Spleen (tissue), 11 donors: ENCODE data around the gene LACRT. TPM values are rescaled to one million over a fixed set of nuclear protein-coding genes. Genes with fewer than 3 reads are reported as not detected.

Experiments
- DNase-seq: peaks from one replicate; pipeline ENCODE4 v3.0.0-alpha.2; 2020
- H3K27ac ChIP-seq, 8 donors: fragments of 200-600 bp; sonication (generic) in 7 of 8; 1 replicate in 4 of 8; 2 replicates in 4 of 8; pipeline versions ENCODE4 v1.5.0 to v1.8.0; 2016 to 2021; ENCODE audit warnings: inconsistent platforms in 4 of 8, mild to moderate bottlenecking in 4 of 8, moderate library complexity in 1 of 8
- H3K27me3 ChIP-seq, 7 donors: fragments of 200-600 bp; sonication (generic) in 6 of 7; replicated peaks in 1 of 7; 1 replicate in 4 of 7; 2 replicates in 3 of 7; pipeline versions ENCODE4 v1.5.0 to v1.8.0; 2016 to 2021; ENCODE audit warnings: inconsistent platforms in 3 of 7, mild to moderate bottlenecking in 1 of 7
- H3K36me3 ChIP-seq, 6 donors: fragments of 200-600 bp; sonication (generic) in 5 of 6; 1 replicate in 4 of 6; 2 replicates in 2 of 6; pipeline versions ENCODE4 v1.5.0 to v1.8.0; 2016 to 2021; ENCODE audit warnings: inconsistent platforms in 2 of 6
- H3K4me1 ChIP-seq, 6 donors: fragments of 200-600 bp; sonication (generic) in 5 of 6; 1 replicate in 3 of 6; 2 replicates in 3 of 6; pipeline versions ENCODE4 v1.5.0 to v1.8.0; 2016 to 2021; ENCODE audit warnings: inconsistent platforms in 3 of 6
- H3K4me3 ChIP-seq, 8 donors: fragments of 200-600 bp; sonication (generic) in 7 of 8; 1 replicate in 4 of 8; 2 replicates in 4 of 8; pipeline versions ENCODE4 v1.5.0 to v1.8.0; 2016 to 2021; ENCODE audit warnings: inconsistent platforms in 4 of 8, mild to moderate bottlenecking in 4 of 8, moderate library complexity in 2 of 8
- H3K9me3 ChIP-seq, 8 donors: fragments of 200-600 bp; sonication (generic) in 7 of 8; 1 replicate in 4 of 8; 2 replicates in 4 of 8; pipeline versions ENCODE4 v1.5.0 to v1.8.0; 2016 to 2021; ENCODE audit warnings: inconsistent platforms in 4 of 8
- POLR2A ChIP-seq, 3 donors: fragments of 450-650 bp; IDR thresholded peaks; one replicate each; pipeline ENCODE4 v1.5.1; 2017; ENCODE audit warnings: antibody characterized with exemption in 3 of 3, mild to moderate bottlenecking in 1 of 3
- POLR2AphosphoS5 ChIP-seq, 3 donors: sonication (generic); formaldehyde crosslinking; IDR thresholded peaks; one replicate each; pipeline ENCODE4 v1.5.1; 2017; ENCODE audit warnings: antibody characterized with exemption in 3 of 3
- WGBS, 5 donors: extraction: QIAGEN DNeasy Blood & Tissue Kit in 3 of 5; methylation state at CpG; one replicate each; pipeline versions ENCODE4 v1.1.5 to v1.1.7; 2013 to 2018; 5-methylcytosine and 5-hydroxymethylcytosine counted together
- intact Hi-C: fragments of 100-400 bp; cut with DNase I; formaldehyde crosslinking; loops from one replicate; pipeline ENCODE4 v1.15.0; 2023; ENCODE audit warnings: low total_unique reads
- polyA plus RNA-seq, 3 donors: library from polyadenylated mRNA; stranded (reverse); fragments of 200-250 nt; gene quantifications; one replicate each; pipeline ENCODE4 v1.2.1, GENCODE V29; 2013
- total RNA-seq, 7 donors: library from RNA; depleted of rRNA in 3 of 7; stranded (reverse); fragments of >200 nt in 3 of 7; fragmentation: NEBNext Ultra II Directional in 4 of 7; extraction: Animal tissue kit (Norgen Biotek cat#: 25700) in 4 of 7; gene quantifications; one replicate each; pipeline versions ENCODE4 v1.1.0 to v1.2.1, GENCODE V29; 2016 to 2021
- TF ChIP-seq, protein P1 (sequence below), 11 experiments: fragments of 200-600 bp in 7 of 11; fragments of 450-650 bp in 4 of 11; sonication (generic) in 4 of 11; IDR thresholded peaks in 8 of 11; conservative IDR thresholded peaks in 3 of 11; 1 replicate in 7 of 11; 2 replicates in 4 of 11; pipeline versions ENCODE4 v1.4.0 to v1.8.0; 2016 to 2021; ENCODE audit warnings: antibody characterized with exemption in 11 of 11, inconsistent platforms in 4 of 11, mild to moderate bottlenecking in 1 of 11
- donor health status: healthy with polysubstance abuse.
- donor health status: DM: no; HTN: no; CAD: no; lungs with moderate emphysema.
- donor health status: DM: no; HTN: no; CAD: no.
- donor health status: Bipolar disorder and iron deficiency.
- donor health status: healthy.
- donor health status: DM: no; HTN: no; CAD: no.
- donor health status: DM: yes; HTN: yes; CAD: no.

The LACRT gene
- total and polyA plus RNA-seq, 10 donors: not detected

DNA sequence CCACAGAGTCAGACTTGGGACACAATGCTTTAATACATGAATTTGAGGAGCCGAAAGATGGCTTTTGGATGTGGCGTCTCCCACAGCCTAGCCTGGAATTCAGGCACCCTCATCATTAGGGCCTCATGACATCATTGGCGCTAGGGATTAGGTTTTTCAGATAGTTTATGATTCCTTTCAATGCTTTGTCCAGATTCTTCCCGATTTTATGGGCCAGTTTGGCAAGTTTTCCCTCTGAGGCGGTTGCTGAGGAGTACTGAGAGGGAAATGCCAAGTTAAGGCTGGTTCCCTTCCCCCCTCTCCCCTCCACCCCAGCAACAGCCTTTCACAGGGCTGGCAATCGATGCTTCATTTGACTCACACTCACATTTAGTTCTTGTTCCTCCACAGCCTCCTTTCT, 26.5 kb downstream of the LACRT start:
- 63 to 88% (median 71%) methylated on average over 6 of the region's 6 CpGs for WGBS, 5 donors
- H3K4me1 ChIP-seq: peaks cover 0 to 4% (median 0%) of the 10 kb centered on the region in 6 donors

DNA sequence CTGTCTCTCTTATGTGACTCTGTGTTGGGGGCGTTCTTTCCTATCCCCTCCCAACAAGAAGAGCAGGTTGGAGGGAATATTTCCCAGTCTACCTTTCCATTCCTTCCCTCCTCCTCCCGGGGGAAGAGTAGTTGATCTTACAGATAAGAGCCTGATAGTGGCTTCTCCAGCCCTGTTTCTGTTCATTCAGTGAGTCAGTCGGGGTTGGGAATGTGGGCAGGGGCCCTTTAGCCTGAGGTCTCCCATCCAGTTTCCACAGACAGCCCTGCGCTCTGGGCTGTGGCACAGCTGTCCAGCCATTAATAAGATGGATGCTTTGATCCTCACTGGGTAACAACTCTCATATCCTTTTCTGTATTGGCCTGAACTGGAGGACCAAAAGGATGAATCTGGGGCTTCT, 28.1 kb downstream of the LACRT start:
- intact Hi-C loops: no loop called here
- no peak overlapping the region for H3K27ac ChIP-seq
- peaks cover 0 to 31% (median 0%) of the 10 kb centered on the region in 7 donors for H3K27me3 ChIP-seq
- TF ChIP-seq, protein P1, sequence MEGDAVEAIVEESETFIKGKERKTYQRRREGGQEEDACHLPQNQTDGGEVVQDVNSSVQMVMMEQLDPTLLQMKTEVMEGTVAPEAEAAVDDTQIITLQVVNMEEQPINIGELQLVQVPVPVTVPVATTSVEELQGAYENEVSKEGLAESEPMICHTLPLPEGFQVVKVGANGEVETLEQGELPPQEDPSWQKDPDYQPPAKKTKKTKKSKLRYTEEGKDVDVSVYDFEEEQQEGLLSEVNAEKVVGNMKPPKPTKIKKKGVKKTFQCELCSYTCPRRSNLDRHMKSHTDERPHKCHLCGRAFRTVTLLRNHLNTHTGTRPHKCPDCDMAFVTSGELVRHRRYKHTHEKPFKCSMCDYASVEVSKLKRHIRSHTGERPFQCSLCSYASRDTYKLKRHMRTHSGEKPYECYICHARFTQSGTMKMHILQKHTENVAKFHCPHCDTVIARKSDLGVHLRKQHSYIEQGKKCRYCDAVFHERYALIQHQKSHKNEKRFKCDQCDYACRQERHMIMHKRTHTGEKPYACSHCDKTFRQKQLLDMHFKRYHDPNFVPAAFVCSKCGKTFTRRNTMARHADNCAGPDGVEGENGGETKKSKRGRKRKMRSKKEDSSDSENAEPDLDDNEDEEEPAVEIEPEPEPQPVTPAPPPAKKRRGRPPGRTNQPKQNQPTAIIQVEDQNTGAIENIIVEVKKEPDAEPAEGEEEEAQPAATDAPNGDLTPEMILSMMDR (IDR thresholded peaks at IDR 0.05 in 8 of 11, conservative IDR thresholded peaks at IDR 0.05 in 3 of 11): no peak
- TF ChIP-seq POLR2A (IDR thresholded peaks at IDR 0.05) (no peak), POLR2AphosphoS5 (IDR thresholded peaks at IDR 0.05) (no peak)
- no peaks in the 10 kb centered on the region for H3K9me3 ChIP-seq
- H3K4me1 ChIP-seq: peaks cover 0 to 4% (median 0%) of the 10 kb centered on the region in 6 donors
- no peak overlapping the region for H3K4me3 ChIP-seq
- no peak for DNase-seq
- 39 to 77% (median 65%) methylated on average over 3 to 4 of the region's 4 CpGs for WGBS, 5 donors
- no peaks in the 10 kb centered on the region for H3K36me3 ChIP-seq

More for the DNA sequence above, 26.5 kb downstream of the LACRT start:
- no peak overlapping the region for H3K4me3 ChIP-seq
- no peaks in the 10 kb centered on the region for H3K36me3 ChIP-seq
- H3K27ac ChIP-seq: no peak overlapping the region
- intact Hi-C loops: no loop called here
- TF ChIP-seq POLR2A (IDR thresholded peaks at IDR 0.05): no peak
- TF ChIP-seq, protein P1 (IDR thresholded peaks at IDR 0.05 in 8 of 11, conservative IDR thresholded peaks at IDR 0.05 in 3 of 11): no peak
- no peak for TF ChIP-seq POLR2AphosphoS5 (IDR thresholded peaks at IDR 0.05)
- no peak for DNase-seq
- H3K9me3 ChIP-seq: no peaks in the 10 kb centered on the region
- peaks cover 0 to 31% (median 0%) of the 10 kb centered on the region in 7 donors for H3K27me3 ChIP-seq

DNA sequence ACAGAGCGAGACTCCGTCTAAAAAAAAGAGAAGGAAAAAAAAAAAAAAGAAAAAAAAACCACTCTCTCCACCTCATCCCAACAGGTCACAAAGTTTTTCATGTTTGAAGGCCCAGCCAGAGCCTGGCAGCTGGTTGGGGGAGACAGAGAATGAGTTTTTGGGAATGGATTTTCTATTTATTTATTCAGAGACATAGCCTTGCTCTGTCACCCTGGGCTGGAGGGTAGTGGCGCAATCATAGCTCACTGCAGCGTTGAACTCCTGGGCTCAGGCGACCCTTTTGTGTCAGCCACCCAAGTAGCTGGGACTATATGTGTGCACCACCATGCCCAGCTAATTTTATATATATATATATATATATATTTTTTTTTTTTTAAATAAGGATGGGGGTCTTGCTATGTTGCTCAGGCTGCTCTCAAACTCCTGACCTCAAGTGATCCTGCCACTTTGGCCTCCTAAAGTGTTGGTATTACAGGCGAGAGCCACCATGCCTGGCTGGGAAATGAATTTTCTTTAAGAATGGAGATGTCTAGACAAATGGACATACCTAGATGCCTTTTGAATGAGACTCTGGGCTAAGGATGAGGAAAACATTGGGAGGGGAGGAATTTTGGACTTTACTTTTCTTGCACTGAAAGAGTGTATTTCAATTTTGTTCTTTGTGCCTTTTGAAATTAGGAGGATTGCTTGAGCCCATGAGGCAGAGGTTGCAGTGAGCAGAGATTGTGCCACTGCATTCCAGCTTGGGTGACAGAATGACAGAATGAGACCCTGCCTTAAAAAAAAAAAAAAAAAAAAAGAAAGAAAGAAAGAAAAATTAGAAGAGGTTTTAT, 29.3 kb downstream of the LACRT start:
- peaks cover 0 to 23% (median 0%) of the 10 kb centered on the region in 7 donors for H3K27me3 ChIP-seq
- peaks cover 0 to 4% (median 0%) of the 10 kb centered on the region in 6 donors for H3K4me1 ChIP-seq
- no peak for TF ChIP-seq POLR2A (IDR thresholded peaks at IDR 0.05)
- TF ChIP-seq POLR2AphosphoS5 (IDR thresholded peaks at IDR 0.05): no peak
- TF ChIP-seq, protein P1 (IDR thresholded peaks at IDR 0.05 in 8 of 11, conservative IDR thresholded peaks at IDR 0.05 in 3 of 11): no peak
- H3K4me3 ChIP-seq: no peak overlapping the region
- intact Hi-C loops: no loop called here
- 78 to 95% (median 82%) methylated on average over 6 of the region's 6 CpGs for WGBS, 5 donors
- DNase-seq: no peak
- no peak overlapping the region for H3K27ac ChIP-seq
- H3K9me3 ChIP-seq: no peaks in the 10 kb centered on the region
- no peaks in the 10 kb centered on the region for H3K36me3 ChIP-seq

DNA sequence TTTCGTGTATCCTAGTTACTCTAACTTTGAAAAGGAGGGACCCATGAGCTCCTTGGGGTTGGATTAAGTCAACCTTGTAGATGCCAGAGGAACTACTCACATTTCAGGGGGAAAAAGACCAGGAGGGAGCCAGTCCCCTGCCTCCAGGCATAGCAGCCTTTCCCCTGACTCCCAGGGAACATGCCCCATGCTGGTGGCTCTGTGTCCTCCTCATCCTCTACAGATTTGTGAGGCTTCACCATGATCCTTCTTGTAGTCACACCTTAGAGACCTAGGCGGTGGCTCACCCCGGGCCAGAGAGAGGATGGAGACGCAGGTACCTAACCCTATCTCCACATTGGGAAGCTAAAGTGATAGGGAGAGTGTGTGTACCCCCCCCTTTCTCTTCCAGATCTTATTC, 30.3 kb downstream of the LACRT start:
- H3K9me3 ChIP-seq: no peaks in the 10 kb centered on the region
- H3K27me3 ChIP-seq: peaks cover 0 to 13% (median 0%) of the 10 kb centered on the region in 7 donors
- peaks cover 0 to 4% (median 0%) of the 10 kb centered on the region in 6 donors for H3K4me1 ChIP-seq
- H3K4me3 ChIP-seq: no peak overlapping the region
- intact Hi-C loops: no loop called here
- TF ChIP-seq POLR2AphosphoS5 (IDR thresholded peaks at IDR 0.05) (no peak), POLR2A (IDR thresholded peaks at IDR 0.05) (no peak)
- TF ChIP-seq, protein P1 (IDR thresholded peaks at IDR 0.05 in 8 of 11, conservative IDR thresholded peaks at IDR 0.05 in 3 of 11): no peak
- DNase-seq: no peak
- WGBS, 5 donors: 84 to 99% (median 92%) methylated on average over 4 of the region's 4 CpGs
- no peaks in the 10 kb centered on the region for H3K36me3 ChIP-seq
- no peak overlapping the region for H3K27ac ChIP-seq
